Measurements from ENCODE around the gene TAOK1. TPM values are rescaled to one million over a fixed set of nuclear protein-coding genes. Genes with fewer than 3 reads are reported as not detected.

The TAOK1 gene
- total and polyA plus RNA-seq, 10 of the 15 experiments (the other 5 are each of a cell fraction or from before 2014, with no cell fraction given), result 2.0 to 27.1 (median 11.8) TPM

GRCh38 chr17:29555840-29556239 is 165.7 kb downstream of the TAOK1 start (continued):
- TF ChIP-seq REST (IDR thresholded peaks at IDR 0.05; ENCODE audit: low read depth, low read length), result no peak
- no peak for TF ChIP-seq ZNF207 (IDR thresholded peaks at IDR 0.05; ENCODE audit: borderline replicate concordance)
- no peak for TF ChIP-seq SUZ12 (IDR thresholded peaks at IDR 0.05; ENCODE audit: unreplicated experiment)
- no peak for TF ChIP-seq POU2F2 (IDR thresholded peaks at IDR 0.05; ENCODE audit: borderline replicate concordance, low read depth, low read length)
- no peak for TF ChIP-seq CREB1 (IDR thresholded peaks at IDR 0.05; ENCODE audit: low read depth)
- no peak for TF ChIP-seq CUX1 (IDR thresholded peaks at IDR 0.05; ENCODE audit: insufficient replicate concordance, low read depth, low read length)

All from GM12878 (cell line).